PFSK-1 (cell line): ENCODE data around the gene BEGAIN.

ENCODE experiments used
- FOXP2 ChIP-seq: optimal IDR thresholded peaks from 2 replicates; pipeline ENCODE3; 2011; ENCODE audit warnings: borderline replicate concordance, control low read depth, inconsistent platforms; ENCODE audit not compliant: insufficient read depth; ENCODE audit errors: extremely low read length, extremely low read depth
- POLR2AphosphoS5 ChIP-seq: IDR thresholded peaks from 2 replicates; pipeline ENCODE4 v1.6.1; 2012; ENCODE audit warnings: low read depth, mild to moderate bottlenecking, control low read depth, low read length, moderate library complexity
- SIN3A ChIP-seq: IDR thresholded peaks from 2 replicates; pipeline ENCODE4 v1.6.1; 2012; ENCODE audit warnings: mild to moderate bottlenecking, low read length, moderate library complexity, borderline replicate concordance; ENCODE audit not compliant: insufficient read depth
- TAF1 ChIP-seq: IDR thresholded peaks from 2 replicates; pipeline ENCODE4 v1.6.1; 2012; ENCODE audit warnings: low read length, control low read depth, borderline replicate concordance; ENCODE audit not compliant: insufficient read depth
- TF ChIP-seq, protein P1 (sequence below), 2 experiments: IDR thresholded peaks; 2 replicates each; pipeline versions ENCODE4 v1.6.1 to v1.8.0; 2011 to 2012; ENCODE audit warnings: low read depth in 2 of 2, low read length in 2 of 2, control low read depth in 1 of 2, inconsistent platforms in 1 of 2, mild to moderate bottlenecking in 1 of 2, moderate library complexity in 1 of 2; ENCODE audit not compliant: insufficient read depth in 1 of 2

Gene BEGAIN

GRCh38 chr14:100574642-100575031 is 12.6 kb downstream of the BEGAIN start:
- TF ChIP-seq SIN3A (no peak), FOXP2 (no peak), POLR2AphosphoS5 (no peak), TAF1 (no peak)
- TF ChIP-seq, protein P1, sequence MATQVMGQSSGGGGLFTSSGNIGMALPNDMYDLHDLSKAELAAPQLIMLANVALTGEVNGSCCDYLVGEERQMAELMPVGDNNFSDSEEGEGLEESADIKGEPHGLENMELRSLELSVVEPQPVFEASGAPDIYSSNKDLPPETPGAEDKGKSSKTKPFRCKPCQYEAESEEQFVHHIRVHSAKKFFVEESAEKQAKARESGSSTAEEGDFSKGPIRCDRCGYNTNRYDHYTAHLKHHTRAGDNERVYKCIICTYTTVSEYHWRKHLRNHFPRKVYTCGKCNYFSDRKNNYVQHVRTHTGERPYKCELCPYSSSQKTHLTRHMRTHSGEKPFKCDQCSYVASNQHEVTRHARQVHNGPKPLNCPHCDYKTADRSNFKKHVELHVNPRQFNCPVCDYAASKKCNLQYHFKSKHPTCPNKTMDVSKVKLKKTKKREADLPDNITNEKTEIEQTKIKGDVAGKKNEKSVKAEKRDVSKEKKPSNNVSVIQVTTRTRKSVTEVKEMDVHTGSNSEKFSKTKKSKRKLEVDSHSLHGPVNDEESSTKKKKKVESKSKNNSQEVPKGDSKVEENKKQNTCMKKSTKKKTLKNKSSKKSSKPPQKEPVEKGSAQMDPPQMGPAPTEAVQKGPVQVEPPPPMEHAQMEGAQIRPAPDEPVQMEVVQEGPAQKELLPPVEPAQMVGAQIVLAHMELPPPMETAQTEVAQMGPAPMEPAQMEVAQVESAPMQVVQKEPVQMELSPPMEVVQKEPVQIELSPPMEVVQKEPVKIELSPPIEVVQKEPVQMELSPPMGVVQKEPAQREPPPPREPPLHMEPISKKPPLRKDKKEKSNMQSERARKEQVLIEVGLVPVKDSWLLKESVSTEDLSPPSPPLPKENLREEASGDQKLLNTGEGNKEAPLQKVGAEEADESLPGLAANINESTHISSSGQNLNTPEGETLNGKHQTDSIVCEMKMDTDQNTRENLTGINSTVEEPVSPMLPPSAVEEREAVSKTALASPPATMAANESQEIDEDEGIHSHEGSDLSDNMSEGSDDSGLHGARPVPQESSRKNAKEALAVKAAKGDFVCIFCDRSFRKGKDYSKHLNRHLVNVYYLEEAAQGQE (IDR thresholded peaks at IDR 0.05; ENCODE audit: insufficient read depth in 1 of 2, low read depth in 2 of 2, low read length in 2 of 2): no peak

DNA sequence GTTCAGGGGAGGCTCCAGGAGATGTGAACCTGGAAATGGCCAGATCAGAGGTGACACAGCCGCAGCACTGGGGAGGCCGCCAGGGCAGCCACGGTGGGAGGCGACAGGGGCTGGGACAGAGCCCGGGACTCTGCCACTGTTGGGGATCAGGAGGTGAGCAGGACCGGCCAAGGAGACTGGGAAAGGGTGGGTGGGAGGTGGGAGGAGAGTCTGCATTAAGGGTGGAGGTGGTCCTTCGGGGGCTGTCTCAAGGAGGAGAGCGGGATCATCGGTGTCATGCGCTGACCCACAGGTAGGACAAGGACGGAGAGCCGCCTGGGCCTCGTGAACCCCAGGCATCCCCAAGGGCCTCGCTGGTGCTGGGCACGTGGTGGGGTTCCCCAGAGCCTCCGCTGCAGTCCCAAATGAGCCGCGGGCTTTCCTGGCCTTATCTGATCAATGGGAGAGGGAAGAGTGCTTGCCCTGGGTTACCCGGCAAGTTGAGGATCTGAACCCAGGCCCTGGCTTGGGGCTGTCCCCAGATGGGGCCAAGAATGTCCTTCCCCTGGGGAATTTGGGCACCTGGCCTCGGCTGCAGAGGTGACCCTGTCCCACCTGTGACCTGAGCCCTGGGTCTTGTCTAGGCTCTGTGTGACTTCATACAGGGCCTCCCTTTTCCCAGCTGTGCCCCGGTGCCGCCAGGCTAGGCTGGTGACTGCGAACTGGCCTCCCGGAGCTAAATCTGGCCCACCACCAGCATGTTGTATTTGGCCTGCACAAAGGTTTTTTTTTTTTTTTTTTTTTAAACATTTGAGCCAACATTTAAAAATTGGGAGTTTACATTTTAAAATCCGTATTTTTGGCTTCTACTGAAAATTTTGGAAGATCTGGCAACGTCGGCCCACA is 13.2 kb downstream of the BEGAIN start:
- TF ChIP-seq, protein P1 (IDR thresholded peaks at IDR 0.05; ENCODE audit: insufficient read depth in 1 of 2, low read depth in 2 of 2, low read length in 2 of 2): no peak
- TF ChIP-seq POLR2AphosphoS5: no peak

DNA sequence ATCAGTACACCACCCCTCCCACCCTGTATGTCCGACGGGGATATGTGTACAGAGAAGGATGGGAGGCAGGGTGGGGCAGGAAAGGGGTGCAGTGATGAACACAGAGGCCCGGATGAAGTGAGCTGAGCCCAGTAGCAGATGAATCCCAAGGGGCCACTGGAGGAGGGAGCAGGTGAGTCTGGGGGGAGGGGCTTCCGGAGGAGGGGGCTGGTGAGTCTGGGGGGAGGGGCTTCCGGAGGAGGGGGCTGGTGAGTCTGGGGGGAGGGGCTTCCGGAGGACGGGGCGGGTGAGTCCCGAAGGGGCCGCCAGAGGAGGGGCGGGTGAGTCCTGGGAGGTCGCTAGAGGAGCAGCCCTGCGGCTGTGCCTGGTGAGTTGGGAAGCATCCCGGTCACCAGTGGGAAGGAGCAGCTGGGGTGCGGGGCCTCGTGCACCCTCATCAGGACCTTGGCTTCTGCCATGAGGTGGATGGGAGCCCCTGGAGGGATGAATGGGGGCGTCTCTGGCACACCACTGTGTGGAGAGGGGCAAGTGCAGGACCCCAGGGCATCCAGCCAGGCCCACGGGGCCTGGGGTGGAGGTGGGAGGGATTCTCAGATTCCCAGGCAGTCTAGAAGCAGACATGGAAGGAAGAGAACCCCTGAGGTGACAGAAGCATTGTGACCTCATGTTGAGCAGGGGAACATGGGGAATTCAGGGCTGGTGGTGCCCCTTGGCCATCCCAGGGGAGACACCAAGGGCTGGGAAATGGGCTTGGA is 14.0 kb downstream of the BEGAIN start:
- no peak for TF ChIP-seq POLR2AphosphoS5
- TF ChIP-seq TAF1: no peak
- TF ChIP-seq, protein P1 (IDR thresholded peaks at IDR 0.05; ENCODE audit: insufficient read depth in 1 of 2, low read depth in 2 of 2, low read length in 2 of 2): no peak
- TF ChIP-seq FOXP2: no peak

DNA sequence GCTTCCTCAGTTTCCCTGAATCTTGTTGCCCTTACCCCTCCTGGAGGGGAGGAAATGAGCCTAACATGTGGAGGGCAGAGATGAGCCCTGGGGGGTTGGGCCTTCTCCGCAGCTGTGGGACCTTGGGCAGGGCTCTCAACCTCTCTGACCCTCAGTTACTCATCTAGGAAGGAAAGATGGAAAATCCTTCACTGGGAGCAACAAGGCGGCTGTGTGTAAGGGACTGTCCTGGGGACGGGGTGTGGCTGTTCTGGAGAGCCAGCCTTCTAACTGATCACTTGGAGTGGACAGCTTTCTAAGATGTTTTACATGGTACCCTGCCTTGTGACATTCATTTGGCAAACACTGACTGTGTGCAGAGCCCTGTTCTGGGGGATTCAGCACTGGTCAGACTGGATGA is 14.7 kb downstream of the BEGAIN start:
- TF ChIP-seq POLR2AphosphoS5: no peak
- TF ChIP-seq FOXP2: no peak
- TF ChIP-seq, protein P1 (IDR thresholded peaks at IDR 0.05; ENCODE audit: insufficient read depth in 1 of 2, low read depth in 2 of 2, low read length in 2 of 2): no peak
- no peak for TF ChIP-seq SIN3A
- TF ChIP-seq TAF1: no peak
